Small intestine (tissue), 7 donors: ENCODE data around the gene GPR143. TPM values are rescaled to one million over a fixed set of nuclear protein-coding genes. Genes with fewer than 3 reads are reported as not detected.

Experiments
- DNase-seq, 2 donors: peaks; one replicate each; pipeline versions ENCODE4 v3.0.0 to v3.0.0-alpha.2; 2013
- FAIRE-seq: peaks from 2 replicates; lab custom pipeline; 2012; peaks lifted over from hg19 to GRCh38; lab: Jason Lieb, UNC
- H3K27ac ChIP-seq, 3 donors: one replicate each; pipeline ENCODE4 v1.5.1; 2013; ENCODE audit warnings: low read length in 2 of 3, mild to moderate bottlenecking in 2 of 3, control low read depth in 1 of 3, inconsistent platforms in 1 of 3, low read depth in 1 of 3, moderate library complexity in 1 of 3
- H3K27me3 ChIP-seq, 3 donors: one replicate each; pipeline ENCODE4 v1.6.1; 2013; ENCODE audit warnings: low read length in 3 of 3, inconsistent platforms in 1 of 3; ENCODE audit not compliant: control insufficient read depth in 3 of 3, insufficient read depth in 3 of 3
- H3K36me3 ChIP-seq, 3 donors: one replicate each; pipeline ENCODE4 v1.6.1; 2013; ENCODE audit warnings: low read length in 3 of 3, inconsistent platforms in 1 of 3, low read depth in 1 of 3, mild to moderate bottlenecking in 1 of 3, moderate library complexity in 1 of 3; ENCODE audit not compliant: control insufficient read depth in 3 of 3, insufficient read depth in 2 of 3
- H3K4me1 ChIP-seq, 3 donors: one replicate each; pipeline ENCODE4 v1.6.1; 2013; ENCODE audit warnings: low read length in 2 of 3, inconsistent platforms in 1 of 3, low read depth in 1 of 3, mild to moderate bottlenecking in 1 of 3, moderate library complexity in 1 of 3; ENCODE audit not compliant: control insufficient read depth in 3 of 3, insufficient read depth in 2 of 3
- H3K4me3 ChIP-seq, 3 donors: one replicate each; pipeline ENCODE4 v1.5.1; 2013; ENCODE audit warnings: low read length in 3 of 3, control low read depth in 1 of 3, inconsistent platforms in 1 of 3, low read depth in 1 of 3, mild to moderate bottlenecking in 1 of 3, moderate library complexity in 1 of 3
- H3K9me3 ChIP-seq, 2 donors: one replicate each; pipeline ENCODE4 v1.6.1; 2013; ENCODE audit warnings: low read depth in 1 of 2, low read length in 1 of 2; ENCODE audit not compliant: control insufficient read depth in 2 of 2, insufficient read depth in 1 of 2
- WGBS, 3 donors: extraction: QIAGEN DNeasy Blood & Tissue Kit; methylation state at CpG; one replicate each; pipeline ENCODE4 v1.1.7; 2013; 5-methylcytosine and 5-hydroxymethylcytosine counted together
- polyA plus RNA-seq, 4 donors: library from polyadenylated mRNA; stranded (reverse) in 3 of 4; unstranded in 1 of 4; fragments of 200-250 nt in 3 of 4; fragments of 120-200 nt in 1 of 4; gene quantifications; one replicate each; pipeline versions ENCODE4 v1.2.1 to v1.2.3, GENCODE V29; 2013
- donor health status: healthy with polysubstance abuse.
- donor health status: control.
- donor health status: control.
- donor health status: Bipolar disorder and iron deficiency.
- donor health status: healthy.

The GPR143 gene
- polyA plus RNA-seq, 4 donors = 0.67 to 6.7 (median 1.5) TPM; not detected in 1

DNA sequence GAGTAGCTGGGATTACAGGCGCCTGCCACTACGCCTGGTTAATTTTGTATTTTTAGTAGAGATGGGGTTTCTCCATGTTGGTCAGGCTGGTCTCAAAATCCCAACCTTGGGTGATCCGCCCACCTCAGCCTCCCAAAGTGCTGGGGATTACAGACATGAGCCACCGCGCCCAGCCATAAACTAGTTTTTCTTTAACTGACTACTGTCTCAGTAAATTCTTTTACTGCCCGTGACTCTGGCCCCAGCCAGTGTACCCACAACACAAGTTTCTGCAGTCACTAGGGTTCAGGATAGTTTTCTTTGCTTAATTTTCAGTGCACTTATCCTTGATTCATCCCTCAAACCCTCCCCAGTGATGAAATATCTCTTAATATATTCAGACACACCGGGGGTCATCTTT, 28.8 kb upstream of the GPR143 start:
- 57 to 78% (median 74%) methylated on average over 7 of the region's 7 CpGs for WGBS, 3 donors
- peak in 1 of 2 donors; percentile 41 for DNase-seq
- peak overlapping the region in 1 of 3 donors; percentile 11 for H3K27ac ChIP-seq
- FAIRE-seq = no peak
- no peaks in the 10 kb centered on the region for H3K27me3 ChIP-seq
- H3K9me3 ChIP-seq = peaks cover 0 to 4% of the 10 kb centered on the region in 2 donors
- no peaks in the 10 kb centered on the region for H3K36me3 ChIP-seq
- H3K4me3 ChIP-seq = no peak overlapping the region
- peaks cover 0 to 3% (median 0%) of the 10 kb centered on the region in 3 donors for H3K4me1 ChIP-seq

DNA sequence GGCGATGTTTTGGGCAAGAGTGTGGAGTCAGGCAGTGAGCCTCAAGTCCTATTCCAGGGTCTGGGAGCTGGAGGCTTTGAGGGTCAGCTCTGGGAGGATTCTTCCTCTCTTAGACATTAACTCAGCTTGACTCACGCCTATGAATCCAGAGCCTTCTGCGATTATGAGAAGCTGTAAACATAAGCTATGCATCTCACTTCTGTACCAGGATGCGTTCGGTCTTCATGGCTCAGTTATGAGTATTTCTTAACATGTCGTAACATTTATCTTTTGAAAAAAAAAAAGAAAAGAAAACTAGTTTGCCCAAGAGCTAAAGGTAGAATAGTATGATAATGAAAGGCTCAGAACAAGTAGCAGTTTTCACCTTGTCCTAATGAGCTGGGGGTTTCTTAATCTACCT, 25.2 kb upstream of the GPR143 start:
- Histone ChIP-seq H3K9me3 (peaks cover 0 to 4% of the 10 kb centered on the region in 2 donors), H3K36me3 (no peaks in the 10 kb centered on the region), H3K4me3 (no peak overlapping the region), H3K27me3 (no peaks in the 10 kb centered on the region), H3K4me1 (peaks cover 0 to 3% (median 0%) of the 10 kb centered on the region in 3 donors), H3K27ac (no peak overlapping the region)
- FAIRE-seq = no peak
- 88 to 92% (median 89%) methylated on average over 6 of the region's 6 CpGs for WGBS, 3 donors
- DNase-seq = no peak

DNA sequence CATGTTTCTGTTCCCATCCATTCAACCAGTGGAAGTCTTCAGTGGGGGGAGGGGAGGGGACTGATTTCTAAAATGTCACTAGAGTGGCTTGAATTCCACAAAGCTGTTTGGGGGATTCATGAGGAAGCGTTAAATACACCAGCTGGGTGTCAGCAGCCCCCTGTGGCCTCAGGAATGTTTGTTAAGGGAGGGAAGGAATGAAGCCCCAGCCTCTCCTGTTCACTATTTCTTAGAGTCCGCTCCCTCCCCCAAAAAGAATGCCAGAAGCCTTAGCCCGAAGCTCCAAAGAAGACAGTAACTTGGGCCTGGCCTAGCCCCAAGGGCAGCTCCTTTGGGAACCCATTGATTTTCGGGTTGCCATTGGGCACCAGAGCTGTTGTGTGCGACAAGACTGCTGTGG, 23.9 kb upstream of the GPR143 start:
- H3K9me3 ChIP-seq = no peaks in the 10 kb centered on the region
- H3K4me1 ChIP-seq = peaks cover 0 to 3% (median 0%) of the 10 kb centered on the region in 3 donors
- no peaks in the 10 kb centered on the region for H3K36me3 ChIP-seq
- no peaks in the 10 kb centered on the region for H3K27me3 ChIP-seq
- no peak for FAIRE-seq
- H3K27ac ChIP-seq = no peak overlapping the region
- no peak overlapping the region for H3K4me3 ChIP-seq
- DNase-seq = no peak
- 66 to 83% (median 77%) methylated on average over 5 of the region's 5 CpGs for WGBS, 3 donors

DNA sequence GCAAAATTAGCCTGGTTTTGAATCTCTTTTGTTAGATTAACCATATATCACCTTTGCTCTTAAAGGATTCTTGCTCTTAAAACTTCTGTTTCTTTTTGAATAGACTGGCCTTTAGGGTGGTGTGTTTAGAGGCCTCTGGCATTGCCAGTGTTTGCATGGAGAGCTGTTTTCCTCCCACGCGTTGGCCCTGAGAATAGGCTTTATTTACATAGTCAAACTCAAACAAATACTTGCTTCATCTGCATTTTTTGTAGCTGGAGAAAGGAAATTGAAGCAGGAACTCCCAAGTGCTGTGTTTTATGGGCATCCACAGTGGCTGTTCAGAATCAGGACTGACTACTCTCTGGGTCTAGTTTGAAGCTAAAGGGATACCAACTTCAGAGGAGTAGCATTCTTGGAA, 23.3 kb upstream of the GPR143 start:
- Histone ChIP-seq H3K36me3 (no peaks in the 10 kb centered on the region), H3K27me3 (no peaks in the 10 kb centered on the region), H3K4me1 (peaks cover 0 to under 1% (median 0%) of the 10 kb centered on the region in 3 donors), H3K9me3 (no peaks in the 10 kb centered on the region), H3K4me3 (no peak overlapping the region), H3K27ac (no peak overlapping the region)
- FAIRE-seq (no peak), DNase-seq (peak in 1 of 2 donors; percentile 18)
- WGBS, 3 donors = 5 to 15% (median 7%) methylated on average over 2 of the region's 2 CpGs

DNA sequence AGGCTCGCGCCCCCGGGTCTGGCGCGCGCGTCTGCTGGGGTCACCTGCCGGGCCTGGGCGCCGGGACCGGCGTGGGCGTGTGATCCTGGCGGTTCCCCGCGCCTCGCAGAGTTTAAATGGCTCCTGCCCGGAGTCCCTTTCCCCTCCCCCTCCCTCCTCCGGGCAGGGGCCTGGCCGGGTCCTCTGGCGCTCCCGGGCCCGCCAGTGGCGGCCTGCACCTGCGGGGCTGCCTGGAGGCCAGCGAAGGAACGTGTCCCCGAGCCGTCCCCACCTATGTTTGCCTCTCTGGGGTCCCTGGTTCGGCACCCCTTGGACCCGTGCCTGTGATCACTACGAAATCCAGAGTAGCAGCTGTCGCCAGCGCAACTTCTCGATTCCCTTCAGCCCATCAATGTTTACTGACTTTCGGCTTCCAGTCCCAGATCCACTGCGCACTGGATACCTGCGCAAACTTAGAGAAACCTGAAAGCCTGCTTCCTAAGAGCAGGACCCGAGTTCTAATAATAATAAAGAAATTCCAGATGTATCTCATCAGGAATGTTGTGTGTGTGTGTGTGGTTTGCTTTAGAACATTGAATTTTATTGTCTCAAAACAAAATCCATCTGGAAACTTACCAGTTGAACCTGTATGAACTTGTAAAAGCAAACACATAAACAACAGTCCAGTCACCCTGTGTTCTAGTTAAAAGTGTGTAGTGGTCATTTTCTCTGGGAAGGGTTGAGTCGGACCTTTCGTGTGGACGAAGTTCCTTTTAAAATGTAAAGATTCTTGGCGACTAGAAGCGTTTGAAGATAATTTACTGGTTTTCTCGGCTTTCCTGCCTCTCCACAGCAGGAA, 21.4 kb upstream of the GPR143 start:
- Histone ChIP-seq H3K27ac (peak overlapping the region in 1 of 3 donors; percentile 69), H3K27me3 (no peaks in the 10 kb centered on the region), H3K4me1 (no peaks in the 10 kb centered on the region), H3K9me3 (no peaks in the 10 kb centered on the region), H3K4me3 (peak overlapping the region; percentile 15 to 67 (median 57)), H3K36me3 (no peaks in the 10 kb centered on the region)
- WGBS, 3 donors = 3 to 17% (median 3%) methylated on average over 30 to 45 of the region's 45 CpGs
- FAIRE-seq (no peak), DNase-seq (peak; percentile 2 to 62)

DNA sequence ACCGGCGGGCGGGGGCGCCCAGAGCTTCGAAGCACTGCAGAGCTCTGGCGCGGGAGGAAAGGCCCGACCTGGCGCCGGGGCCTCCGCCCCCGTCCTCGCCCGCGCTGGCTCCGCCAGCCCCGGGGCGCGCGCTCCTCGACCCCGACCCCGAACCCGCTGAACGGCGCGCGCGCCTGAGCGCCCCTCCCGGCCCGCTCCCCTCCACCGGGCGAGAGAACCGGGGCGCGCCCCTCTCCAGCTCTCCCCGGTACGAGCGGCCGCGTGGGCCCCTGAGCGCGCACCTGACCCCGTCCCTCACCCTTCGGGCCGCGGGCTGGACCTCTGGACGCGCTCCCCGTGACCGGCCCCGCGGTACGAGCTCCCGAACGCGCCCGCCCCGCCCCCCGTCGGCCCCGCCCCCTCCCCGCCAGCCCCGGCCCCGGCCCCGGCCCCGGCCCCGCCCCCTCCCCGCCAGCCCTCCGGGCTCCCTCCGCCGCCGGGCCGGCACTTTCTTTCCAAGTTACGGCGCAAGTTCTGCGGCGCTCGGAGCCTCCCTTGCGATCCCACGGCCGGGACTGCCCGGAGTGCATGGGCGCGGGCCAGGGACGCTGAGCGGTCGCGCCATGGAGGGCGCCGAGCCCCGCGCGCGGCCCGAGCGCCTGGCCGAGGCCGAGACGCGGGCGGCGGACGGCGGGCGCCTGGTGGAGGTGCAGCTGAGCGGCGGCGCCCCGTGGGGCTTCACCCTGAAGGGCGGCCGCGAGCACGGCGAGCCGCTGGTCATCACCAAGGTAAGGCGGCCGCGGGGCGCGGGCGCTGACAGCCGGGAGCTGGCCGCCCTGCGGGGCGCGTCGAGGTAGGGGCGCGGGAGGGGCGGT, 20.5 kb upstream of the GPR143 start, which contains the start of gene SHROOM2:
Gene SHROOM2, plus strand, starts transcription at position 486 of the 854 bp plus-strand sequence. Its CDS starts 117 bp downstream, at position 603.
- FAIRE-seq (no peak), DNase-seq (peak; percentile 4 to 65)
- H3K4me1 ChIP-seq = no peaks in the 10 kb centered on the region
- no peaks in the 10 kb centered on the region for H3K36me3 ChIP-seq
- H3K9me3 ChIP-seq = no peaks in the 10 kb centered on the region
- H3K27me3 ChIP-seq = no peaks in the 10 kb centered on the region
- H3K4me3 ChIP-seq = peak within 1 kb of the TSS; percentile 15 to 67 (median 57)
- H3K27ac ChIP-seq = peak within 1 kb of the TSS in 1 of 3 donors; percentile 69
- WGBS, 3 donors = 0 to 26% (median 1%) methylated on average over 1 to 132 of the region's 132 CpGs

DNA sequence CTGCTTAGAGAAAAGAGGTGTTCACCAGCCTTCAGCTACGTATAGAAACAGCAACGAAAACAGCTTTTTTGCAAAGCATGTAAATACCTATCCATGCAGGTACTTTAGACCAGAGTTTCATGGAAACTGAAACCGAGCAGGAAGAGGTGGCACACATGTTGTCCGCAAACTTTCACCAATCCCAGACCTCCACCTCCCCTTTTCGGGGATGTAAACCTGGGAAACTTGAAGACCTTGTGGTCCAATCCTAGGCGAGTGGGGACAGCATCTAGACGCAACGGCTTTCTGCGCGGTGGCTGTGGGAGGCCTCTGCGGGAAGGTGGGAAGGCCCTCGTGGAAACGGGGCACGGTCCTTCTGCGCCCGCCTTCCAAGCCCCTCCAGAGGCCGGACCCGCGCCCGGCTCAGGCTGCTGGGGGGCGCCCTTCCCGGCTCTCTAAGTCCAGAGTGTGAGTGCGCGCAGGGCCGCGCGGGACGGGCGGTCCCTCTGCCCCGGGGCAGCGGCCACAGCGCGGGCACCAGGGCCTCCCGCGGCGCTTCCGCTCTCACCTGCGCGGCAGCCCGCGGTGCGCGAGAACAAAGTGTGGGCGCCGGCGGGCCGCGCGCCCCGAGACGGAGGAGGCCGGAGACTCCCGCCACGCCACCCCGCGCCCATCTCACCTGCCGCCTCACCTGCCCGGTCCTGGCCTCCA, 19.8 kb upstream of the GPR143 start:
- Histone ChIP-seq H3K4me3 (peak overlapping the region in 2 of 3 donors; percentile 48 to 67), H3K36me3 (no peaks in the 10 kb centered on the region), H3K27me3 (no peaks in the 10 kb centered on the region), H3K4me1 (no peaks in the 10 kb centered on the region), H3K27ac (peak overlapping the region in 1 of 3 donors; percentile 61), H3K9me3 (no peaks in the 10 kb centered on the region)
- no peak for FAIRE-seq
- DNase-seq = peak; percentile 10 to 65
- 9 to 21% (median 9%) methylated on average over 16 to 58 of the region's 58 CpGs for WGBS, 3 donors

DNA sequence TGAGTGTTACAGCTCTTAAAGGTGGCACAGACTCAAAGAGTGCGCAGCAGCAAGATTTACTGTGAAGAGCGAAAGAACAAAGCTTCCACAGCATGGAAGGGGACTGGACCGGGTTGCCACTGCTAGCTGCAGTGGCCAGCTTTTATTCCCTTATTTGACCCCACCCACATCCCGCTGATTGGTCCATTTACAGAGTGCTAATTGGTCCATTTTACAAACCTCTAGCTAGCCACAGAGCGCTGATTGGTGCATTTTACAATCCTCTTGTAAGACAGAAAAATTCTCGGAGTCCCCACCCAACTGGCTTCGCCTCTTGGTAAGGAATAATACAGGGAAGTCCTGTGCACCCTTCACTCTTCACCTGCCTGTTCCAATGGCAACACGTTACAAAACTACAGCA, 18.7 kb upstream of the GPR143 start:
- FAIRE-seq = no peak
- Histone ChIP-seq H3K4me1 (no peaks in the 10 kb centered on the region), H3K36me3 (peaks cover 0 to 2% (median 0%) of the 10 kb centered on the region in 3 donors), H3K27ac (no peak overlapping the region), H3K27me3 (no peaks in the 10 kb centered on the region), H3K4me3 (no peak overlapping the region), H3K9me3 (no peaks in the 10 kb centered on the region)
- 91 to 99% (median 97%) methylated on average over 7 to 8 of the region's 8 CpGs for WGBS, 3 donors
- no peak for DNase-seq
